Stimulated activated naive CD4-positive, alpha-beta T cell (primary cell): Measurements from ENCODE around the gene TMEM120A.

ENCODE experiments used
- DNase-seq, 6 experiments: peaks; one replicate each; lab custom pipeline; 2025; lab: John Stamatoyannopoulos, UW

The TMEM120A gene

GRCh38 chr7:75995052-75995471 lies 667 bp upstream of the TMEM120A start:
- DNase-seq, result no peak

DNA sequence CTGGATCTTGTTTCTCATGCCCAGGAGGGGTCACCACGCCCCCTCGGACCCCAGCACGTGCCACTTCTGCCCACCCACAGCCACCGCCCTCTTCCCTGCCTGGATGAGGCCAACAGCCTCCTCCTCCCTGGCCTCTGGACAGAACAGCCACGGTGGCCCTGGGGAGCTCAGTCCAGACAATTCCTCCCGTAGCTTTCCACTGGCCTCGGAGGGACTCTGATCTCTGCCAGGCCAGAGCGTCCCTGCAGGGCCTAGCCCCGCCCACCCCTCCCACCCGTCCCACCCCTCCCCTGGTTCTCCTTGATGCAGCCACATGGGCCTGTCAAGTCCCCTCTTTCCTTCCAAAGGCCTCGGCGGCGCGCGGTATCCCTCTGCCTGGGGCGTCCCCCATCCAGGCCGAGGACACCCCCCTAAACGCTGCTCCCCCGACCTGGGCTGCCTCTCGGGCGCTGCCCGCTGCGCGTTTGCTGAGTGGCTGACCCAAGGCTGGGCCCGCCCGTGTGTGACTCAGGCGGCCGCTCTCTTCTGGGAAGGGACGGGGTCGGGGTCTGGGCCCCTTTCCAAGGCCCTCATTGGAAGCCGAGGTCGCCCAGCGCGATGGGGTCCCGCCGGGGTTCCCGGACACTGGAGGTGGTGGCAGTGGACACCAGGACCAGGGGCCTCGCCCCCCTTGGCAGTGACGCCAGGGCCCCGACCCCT lies 557 bp downstream of the TMEM120A start:
- peak in 4 of 6 experiments; percentile 11 to 35 (median 29) for DNase-seq

DNA sequence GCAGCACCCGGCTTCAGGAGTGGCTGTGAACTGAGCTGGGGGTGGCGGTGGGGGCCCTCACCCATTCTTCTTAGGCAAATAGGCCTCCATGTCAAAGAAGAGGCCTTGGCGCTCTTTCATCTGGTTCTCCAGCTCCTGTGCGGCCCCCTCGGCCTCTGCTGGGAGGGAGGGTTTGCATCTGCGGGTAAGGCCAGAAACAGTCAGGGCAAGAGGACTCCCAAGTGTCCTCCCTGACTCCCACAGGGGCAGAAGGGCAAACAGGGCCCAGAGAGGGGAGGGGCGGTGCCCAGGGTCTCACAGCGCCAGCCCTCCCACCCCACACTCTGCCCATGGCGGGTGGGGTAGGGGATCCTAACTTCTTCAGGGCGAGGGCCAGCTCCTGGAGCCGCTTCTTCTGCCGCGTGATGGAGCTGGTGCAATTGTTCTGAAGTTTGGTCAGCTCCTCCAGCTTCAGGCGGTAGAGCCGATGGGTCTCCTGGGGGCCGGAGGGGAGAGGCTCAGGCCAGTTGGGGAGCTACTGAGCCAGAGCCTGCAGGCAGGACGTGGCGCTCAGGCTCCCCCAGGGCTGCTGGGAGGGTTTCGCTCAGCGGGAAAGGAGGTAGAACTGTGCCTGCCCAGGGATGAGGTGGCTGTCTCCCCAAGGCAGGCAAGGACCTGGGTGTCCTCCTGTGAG lies 2.2 kb downstream of the TMEM120A start:
- no peak for DNase-seq

- DNase-seq, result no peak
Measured at GRCh38 chr7:75991531-75992082, 2.8 kb downstream of the TMEM120A start.

- DNase-seq, result no peak
Measured at GRCh38 chr7:75989500-75990388, 4.7 kb downstream of the TMEM120A start.

GRCh38 chr7:75988568-75989499 lies 5.6 kb downstream of the TMEM120A start:
- peak in 1 of 6 experiments; percentile 31 for DNase-seq

DNA sequence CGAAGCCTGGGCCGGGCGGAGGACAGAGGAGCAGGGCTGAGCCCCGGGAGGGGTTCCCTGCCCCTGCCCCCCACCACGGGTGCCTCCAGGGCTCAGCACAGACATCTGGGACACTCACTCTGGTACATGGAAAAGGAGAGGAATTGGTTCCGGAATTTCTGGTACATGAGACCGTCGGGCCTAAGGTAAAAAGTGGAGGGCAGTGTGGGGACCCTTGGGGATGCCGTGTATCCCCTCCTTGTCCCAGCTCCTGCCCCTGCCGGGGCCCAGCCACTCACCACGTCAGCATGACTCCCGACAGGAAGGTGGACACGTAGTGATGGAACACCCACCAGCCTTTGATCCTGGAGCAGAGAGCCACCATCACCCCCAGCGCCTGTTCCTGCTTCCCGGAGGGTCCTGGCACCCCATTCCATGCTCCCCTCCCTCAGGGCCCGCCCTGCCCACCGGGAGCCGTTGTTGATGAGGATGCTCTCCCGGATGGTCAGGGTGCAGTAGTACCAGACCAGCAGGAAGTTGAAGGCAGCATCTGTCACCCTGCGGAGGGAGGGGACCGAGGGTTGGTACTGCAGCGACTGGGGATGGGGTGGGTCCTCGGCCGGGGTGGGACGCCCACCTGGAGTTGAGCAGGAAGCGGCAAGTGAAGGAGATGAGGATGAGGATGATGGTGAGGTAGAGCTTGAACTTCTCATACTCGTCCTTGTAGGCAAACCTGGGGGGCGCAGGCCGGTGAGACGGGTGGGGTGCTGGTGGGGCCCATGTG lies 6.4 kb downstream of the TMEM120A start:
- no peak for DNase-seq

DNA sequence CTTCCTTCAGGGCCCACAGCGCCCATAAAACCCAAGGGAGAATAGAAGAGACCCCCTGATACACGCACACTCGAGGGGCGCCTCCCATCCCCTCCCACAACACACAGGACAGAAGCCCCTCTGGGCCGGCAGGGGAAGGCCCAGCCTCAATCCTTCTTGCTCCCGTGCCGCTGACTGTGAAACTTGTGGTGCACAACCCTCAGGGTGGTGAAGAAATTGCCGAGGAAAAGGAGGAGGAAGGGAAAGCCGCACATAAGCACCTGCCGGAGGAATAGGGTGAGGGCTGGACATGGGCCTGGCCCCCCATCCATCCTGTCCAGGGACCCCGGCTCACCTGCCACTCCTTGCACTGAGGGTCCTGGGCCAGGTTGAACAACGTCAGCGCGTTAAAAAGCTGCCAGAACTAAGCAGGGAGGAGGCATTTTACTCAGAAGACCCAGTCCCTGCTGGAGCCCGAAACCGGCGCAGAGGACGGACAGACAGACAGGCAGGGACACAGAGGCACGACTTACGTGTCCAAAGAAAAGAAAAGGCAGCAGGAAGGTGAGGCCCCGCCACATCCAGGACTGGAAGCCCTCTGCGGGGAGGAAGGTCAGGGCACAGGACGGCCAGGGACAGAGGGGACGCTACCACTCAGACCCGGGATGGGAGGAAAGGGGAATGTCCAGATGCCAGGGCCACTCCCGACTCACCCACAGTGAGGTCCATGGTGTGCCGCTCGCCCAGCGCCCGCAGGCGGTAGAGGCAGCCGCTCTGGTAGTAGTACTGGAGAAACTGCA lies 7.2 kb downstream of the TMEM120A start:
- no peak for DNase-seq

DNA sequence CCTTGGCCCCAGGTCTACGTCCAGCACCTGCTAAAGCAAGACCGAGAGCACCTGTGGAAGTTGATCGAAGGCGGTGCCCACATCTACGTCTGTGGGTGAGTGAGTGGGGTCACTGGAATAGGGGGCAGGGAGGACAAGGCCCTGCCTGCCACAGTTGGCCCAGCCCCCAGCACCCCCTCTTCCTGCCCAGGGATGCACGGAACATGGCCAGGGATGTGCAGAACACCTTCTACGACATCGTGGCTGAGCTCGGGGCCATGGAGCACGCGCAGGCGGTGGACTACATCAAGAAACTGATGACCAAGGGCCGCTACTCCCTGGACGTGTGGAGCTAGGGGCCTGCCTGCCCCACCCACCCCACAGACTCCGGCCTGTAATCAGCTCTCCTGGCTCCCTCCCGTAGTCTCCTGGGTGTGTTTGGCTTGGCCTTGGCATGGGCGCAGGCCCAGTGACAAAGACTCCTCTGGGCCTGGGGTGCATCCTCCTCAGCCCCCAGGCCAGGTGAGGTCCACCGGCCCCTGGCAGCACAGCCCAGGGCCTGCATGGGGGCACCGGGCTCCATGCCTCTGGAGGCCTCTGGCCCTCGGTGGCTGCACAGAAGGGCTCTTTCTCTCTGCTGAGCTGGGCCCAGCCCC lies 8.1 kb downstream of the TMEM120A start:
- DNase-seq, result no peak

GRCh38 chr7:75985518-75986146 lies 8.8 kb downstream of the TMEM120A start:
- no peak for DNase-seq

DNA sequence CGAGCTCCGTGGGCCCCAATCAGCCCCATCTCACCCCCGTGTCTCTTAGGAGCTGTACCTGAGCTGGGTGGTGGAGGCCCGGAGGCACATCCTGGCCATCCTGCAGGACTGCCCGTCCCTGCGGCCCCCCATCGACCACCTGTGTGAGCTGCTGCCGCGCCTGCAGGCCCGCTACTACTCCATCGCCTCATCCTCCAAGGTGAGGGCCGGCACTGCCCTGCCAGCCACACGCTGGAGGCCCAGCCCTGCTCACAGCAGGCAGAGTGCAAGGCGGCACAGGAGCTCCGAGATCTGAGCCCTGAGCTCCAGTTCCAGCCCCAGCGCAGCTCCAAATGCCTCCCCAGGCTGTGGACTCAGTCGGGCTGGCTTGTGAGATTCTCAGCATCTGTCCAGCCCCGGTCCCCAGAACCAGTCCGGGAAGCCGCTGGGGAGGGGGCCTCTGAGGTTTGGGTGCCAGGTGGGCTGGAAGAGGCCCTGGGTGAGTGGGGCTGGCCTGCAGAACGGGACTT lies 9.3 kb downstream of the TMEM120A start:
- DNase-seq, result no peak

DNA sequence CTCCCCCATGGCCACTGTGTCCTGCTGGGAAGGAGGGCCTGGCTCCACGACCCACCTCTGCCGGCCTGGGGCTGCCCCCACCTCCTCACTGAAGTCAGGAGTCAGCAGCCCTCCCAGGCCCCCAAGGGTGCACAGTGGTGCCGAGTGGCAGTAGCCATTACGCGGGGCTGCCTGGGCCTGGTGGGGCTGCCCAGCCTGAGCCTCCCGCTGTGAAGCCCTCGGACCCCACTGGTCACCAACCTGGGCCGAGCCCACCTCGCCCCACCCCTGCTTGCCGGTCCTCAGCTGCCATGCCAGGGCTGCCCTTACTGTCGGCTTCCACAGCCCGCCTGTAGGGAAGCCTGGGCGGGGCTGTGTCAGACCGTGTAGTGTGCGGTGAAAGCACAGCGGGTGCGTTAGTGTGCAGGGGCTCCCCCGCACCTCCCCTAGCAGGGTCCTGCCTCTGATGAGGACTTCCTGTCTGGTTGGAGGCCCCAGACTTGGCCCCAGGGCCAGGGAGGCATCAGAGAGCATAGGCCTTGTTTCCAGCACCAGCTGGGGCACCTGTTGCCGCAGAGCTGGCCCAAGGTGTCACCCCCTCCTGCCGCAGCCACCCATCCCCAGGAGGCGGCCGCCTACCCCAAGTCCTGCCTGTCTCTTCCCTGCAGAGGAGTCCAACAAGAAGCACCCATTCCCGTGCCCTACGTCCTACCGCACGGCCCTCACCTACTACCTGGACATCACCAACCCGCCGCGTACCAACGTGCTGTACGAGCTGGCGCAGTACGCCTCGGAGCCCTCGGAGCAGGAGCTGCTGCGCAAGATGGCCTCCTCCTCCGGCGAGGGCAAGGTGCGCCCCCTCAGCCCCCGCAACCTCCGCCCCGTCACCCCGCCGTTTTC lies 10.0 kb downstream of the TMEM120A start:
- DNase-seq, result no peak

GRCh38 chr7:75983471-75984129 lies 10.8 kb downstream of the TMEM120A start:
- no peak for DNase-seq

DNA sequence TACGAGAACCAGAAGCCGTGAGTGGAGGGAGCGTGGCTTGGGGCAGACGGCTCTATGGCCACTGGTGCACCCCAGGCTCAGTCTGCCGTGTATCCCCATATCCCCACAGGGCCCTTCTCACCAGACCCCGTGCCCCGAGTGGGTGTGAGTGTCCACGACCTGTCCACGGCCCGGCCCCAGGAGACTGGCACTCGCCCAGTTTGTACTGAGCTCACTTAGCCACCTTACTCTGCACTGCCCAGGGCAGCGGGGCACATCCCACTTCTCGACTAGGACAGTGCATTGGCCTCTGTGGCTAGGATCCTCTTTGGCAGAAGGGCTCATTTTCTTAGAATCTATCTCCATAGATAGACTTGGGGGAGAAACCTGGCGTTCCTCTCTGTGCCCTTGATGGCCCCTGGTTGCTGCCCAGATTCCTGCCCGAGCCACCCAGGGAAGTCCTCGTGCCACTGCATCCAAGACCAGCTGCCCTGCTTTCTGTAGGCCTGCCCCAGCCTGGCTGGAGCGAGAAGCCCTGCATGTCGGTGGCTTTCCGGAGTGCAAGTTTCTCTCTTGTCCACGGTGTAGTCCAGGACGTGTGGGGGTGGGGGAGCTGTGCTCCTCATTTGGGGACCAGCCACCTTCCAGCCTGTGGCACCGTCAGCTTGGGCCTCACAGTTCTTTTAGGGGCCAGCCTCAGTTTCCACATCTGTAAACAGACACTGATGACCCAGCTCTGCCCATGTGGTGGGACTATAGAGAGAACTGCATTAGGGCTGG lies 11.9 kb downstream of the TMEM120A start:
- DNase-seq, result no peak

DNA sequence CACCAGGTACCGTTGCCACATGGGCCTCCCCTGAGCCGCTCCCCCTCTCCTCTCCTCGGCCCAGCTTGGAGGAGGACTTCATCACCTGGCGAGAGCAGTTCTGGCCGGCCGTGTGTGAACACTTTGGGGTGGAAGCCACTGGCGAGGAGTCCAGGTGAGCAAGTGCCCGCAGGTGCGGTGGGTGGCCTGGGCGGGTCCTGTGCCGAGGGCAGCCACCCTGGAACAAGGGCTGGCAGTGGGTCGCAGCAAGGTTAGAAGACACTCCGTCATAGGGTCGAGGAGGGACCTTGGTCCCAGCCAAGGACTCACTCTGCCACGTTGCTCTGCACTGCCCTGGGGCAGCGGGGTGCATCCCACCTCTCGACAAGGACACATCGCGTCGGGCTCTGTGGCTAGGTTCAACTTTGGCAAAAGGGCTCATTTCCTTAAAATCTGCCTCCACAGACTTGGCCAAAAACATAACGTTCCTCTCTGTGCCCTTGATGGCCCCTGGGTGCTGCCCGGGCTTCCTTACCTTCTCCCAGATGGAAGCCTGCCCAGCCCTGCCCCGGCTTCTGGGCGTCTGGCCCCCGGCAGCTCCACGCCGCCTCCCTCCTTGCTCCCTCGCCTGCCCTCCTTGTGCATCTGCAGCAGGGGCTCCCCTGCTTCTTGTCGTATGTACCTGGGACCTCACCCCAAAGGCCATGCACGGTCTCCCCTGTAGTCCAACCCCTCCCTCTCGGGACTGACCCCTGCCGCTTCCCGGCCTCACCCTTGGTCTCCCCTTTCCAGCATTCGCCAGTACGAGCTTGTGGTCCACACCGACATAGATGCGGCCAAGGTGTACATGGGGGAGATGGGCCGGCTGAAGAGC lies 12.7 kb downstream of the TMEM120A start:
- DNase-seq, result no peak

DNA sequence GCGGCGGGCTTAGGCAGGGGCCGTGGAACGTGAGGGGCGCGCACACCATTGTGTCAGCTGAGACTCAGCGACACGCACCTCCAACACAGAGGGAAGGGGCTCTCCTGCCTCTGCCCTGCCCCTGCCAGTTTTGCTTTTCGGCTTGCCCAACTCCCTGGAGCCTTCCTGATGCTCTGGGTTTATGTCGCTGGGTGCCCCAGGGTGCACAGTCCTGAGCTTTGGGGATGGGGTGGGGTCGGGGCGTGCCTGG lies 13.3 kb downstream of the TMEM120A start:
- DNase-seq, result no peak
